OCI-M2 (cell line): ENCODE measurements around the gene ELANE.
"Not testable (repeated sequence)": the region's sequence is repeated elsewhere in the genome, so short reads cannot be mapped to it uniquely, and the experiment has no call there.

Source experiments
- DNase-seq: peaks from one replicate; lab custom pipeline; 2025; ENCODE audit not compliant: unreplicated experiment; lab: John Stamatoyannopoulos, UW

Gene ELANE

DNA sequence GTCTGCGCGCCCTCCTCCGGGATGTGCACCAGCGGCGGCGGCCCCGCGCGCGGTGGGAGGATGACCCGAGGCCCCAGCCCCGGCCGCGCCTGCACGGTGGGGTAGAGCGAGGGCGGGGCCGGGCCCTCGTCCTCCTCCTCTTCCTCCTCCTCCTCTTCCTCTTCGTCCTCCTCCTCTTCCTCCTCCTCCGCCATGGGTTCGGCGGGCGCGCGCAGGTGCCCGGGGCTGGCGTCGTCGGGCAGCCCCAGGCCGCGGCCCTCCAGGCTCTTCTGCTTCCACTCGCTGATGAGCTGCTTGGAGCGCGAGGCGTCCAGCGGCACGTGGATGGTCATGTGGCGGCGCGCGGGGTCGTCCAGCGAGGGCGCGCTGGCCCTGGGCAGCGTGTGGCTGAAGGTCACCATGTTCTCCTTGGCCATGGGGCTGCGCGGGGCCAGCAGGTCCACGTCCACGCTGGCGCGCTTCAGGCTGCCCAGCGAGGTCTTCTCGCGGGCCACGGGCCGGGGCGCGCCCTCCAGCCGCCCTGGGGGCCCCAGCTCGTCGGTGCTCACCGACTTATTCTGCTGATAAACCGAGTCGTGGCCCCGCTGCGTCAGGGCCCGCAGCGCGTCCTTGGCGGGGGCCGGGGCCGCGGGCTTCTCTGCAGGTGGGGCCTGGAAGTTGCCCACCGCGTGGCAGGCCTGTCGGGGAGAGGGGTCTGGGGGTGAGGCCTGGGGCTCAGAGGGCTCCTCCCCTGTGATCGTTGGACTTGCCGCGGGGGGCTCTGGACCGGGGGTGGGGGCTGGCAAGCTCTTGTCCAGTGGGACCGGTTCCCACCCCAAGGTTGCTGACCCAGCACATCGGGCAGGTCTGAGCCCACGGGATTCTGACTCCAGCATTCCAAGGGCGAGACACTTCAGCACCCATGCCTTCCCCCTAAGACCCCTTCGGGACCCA is 38.6 kb upstream of the ELANE start:
- no peak for DNase-seq

DNA sequence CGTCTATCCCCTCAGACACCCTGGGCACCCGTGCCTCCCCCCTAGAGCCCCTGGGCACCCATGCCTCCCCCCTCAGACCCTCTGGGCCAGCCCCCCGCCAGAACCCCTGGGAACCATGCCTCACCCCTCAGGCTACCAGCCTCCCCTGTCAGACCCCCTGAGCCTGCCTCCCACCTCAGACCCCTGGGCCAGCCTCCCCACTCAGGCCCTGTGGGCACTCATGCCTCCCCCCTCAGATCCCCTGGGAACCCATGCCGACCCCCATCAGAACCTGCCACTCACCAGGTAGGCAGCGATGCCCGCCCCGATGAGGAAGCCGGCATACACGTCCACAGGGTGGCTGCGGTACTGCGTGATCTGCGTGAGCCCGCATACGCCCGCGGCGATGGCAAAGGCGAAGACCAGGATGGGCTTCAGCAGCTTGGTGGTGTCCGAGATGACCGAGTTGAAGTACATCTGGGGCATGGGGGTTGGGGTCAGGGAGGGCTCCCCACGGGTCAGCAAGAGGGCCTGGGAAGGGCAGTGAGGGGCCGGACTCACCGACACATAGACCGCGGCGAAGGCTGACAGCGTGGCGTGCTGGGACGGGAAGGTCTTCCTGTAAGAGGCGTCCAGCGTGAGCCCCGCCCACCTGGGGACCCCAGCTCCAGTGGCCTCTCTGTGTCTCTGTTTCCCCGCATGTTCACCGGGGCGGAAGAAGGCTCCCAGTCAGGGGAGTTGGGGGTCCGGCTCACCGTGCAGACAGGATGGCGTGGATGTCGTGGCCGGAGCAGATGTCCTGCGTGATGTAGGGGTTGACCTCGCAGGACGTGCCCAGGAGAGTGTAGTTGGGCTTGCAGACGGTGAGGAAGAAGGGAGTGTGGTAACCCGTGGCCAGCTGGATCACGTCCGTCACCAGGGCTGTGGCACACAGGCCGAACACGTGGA is 37.7 kb upstream of the ELANE start:
- no peak for DNase-seq

DNA sequence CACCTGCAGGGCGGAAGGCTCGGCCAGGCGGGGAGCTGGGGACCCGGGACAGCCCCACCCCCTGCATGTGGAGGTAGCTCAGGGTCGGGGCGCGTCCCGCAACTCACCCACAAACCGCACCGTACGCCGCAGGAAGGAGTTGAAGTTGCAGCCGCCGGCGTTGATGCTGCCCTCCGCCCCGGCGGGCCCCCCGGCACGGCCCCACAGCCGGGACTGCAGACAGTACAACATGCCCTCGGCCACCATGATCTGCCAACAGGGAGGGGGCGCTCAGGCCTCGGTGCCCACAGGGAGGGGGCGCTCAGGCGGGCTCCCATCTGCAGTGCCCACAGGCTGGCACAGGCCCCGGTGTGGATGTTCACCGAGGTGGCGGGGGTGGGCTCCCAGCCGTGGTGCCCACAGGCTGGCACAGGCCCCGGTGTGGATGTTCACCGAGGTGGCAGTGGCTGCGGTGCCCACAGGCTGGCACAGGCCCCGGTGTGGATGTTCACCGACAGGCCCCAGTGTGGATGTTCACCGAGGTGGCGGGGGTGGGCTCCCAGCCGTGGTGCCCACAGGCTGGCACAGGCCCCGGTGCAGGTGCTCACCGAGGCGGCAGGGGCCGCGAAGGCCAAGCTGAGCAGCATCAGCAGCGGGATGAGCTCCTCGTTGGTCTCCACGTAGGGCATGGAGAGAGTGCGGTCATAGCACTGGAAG is 36.9 kb upstream of the ELANE start:
- no peak for DNase-seq

DNA sequence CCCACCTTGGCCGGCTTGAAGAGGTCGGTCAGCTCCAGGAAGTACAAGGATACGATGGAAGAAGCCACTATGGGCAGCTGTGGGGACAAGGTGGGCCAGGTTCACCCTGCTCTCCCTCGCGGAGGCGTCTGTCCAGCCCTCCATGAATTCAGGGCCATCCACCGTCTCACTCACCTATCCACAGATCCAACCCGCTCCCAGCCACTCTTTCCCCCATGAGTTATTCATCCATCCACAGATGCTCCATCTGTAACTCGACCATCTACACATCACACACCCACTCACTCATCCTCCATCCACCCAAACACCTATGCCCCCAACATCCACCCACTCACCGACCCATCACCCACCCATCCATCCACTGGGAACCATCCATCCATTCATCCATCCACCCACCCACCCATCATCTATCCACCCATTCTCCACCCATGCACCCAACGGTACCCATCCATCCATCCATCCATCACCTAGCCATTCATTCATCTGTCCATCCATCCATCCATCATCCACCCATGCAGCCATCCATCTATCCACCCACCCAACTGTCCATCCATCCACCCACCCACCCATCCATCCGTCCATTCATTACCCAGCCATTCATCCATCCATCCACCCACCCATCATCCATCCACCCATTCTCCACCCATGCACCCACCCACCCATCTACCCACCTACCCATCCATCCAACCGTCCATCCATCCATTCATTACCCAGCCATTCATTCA is 36.2 kb upstream of the ELANE start:
- DNase-seq = no peak

DNA sequence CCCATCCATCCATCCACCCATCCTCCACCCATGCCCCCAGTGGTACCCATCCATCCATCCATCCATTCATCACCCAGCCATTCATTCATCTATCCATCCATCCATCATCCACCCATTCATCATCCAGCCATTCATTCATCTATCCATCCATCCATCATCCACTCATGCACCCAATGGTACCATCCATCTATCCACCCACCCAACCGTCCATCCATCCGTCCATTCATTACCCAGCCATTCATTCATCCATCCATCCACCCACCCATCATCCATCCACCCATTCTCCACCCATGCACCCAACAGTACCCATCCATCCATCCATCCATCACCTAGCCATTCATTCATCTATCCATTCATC is 35.6 kb upstream of the ELANE start:
- no peak for DNase-seq

DNA sequence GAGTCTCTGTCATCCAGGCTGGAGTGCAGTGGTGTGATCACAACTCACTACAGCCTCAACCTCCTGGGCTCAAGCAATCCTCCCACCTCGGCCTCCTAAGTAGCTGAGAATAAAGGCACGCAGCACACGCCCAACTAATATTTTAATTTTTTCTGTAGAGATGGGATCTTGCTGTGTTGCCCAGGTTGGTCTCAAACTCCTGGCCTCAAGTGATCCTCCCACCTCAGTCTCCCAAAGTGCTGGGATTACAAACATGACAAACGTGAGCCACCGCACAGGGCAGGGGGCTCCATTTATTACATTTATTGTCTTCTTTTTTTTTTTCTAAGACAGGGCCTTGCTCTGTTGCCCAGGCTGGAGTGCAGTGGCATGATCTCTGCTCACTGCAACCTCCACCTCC is 31.9 kb upstream of the ELANE start:
- not testable (repeated sequence) for DNase-seq

DNA sequence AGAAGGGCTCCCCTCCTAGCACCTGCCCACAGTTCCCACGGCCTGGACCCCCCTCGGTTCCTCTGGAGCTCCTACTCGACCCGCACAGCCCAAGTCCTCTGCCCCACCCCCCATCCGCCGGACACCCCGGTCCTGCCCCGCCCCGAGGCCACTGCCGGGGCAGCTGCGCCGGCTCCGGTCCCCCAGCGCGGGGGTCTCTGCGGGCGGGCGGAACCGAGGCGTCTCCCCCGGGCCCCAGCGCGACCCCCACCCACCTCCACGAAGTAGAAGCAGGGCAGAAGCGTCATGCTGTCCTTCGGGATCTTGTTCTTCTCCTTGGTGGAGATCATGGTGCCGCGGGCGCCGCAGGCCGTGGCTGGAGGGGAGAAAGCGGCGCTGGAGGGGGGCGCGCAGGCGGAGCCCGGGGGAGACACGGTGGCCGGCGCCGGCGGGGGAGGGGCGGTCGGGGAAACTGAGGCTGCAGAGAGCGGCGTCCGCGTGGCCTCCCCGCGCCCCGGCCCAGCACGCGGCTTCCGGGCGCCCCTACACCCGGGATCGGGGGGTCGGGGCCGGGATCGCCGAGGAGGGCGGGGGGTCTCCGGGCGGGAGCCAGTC is 30.8 kb upstream of the ELANE start:
- no peak for DNase-seq

DNA sequence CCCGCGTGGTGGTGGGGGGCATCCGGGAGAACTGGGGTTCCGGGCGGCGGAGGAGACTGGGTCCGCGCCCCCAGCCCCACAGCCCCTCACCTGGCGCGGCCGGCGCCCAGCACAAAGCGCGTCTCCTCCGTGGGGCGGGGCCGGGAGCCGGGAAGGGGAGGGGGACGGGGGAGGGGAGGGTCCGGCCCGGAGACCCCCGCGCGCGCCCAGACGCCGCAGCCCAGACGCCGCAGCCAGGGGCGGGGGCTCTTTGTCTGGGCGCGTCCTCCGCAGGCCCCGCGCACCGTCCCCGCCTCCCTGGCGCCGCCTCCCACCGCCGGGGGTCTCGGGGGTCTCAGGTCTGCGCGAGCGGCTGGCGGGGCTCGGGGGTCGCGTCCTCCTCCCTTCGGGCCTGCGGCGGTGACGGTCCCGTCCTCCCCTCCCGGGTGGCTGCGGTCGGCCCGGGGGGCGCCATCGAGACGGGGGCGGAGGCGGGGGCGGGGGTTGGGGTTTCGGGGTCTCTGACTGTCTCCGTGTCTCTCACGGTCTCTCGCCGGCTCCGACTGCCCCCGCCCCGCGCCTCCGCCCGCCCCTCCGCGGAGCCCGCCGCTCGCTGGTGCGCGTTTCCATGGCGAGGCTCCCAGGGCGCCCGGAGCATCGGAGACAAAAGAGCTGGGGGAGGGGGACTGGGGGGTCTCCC is 30.1 kb upstream of the ELANE start, which contains the start of gene PLPPR3:
TSS of gene PLPPR3 (minus strand) at position 131 of the 679 bp plus-strand sequence. CDS start 396 bp downstream, outside the sequence.
- DNase-seq = no peak

DNA sequence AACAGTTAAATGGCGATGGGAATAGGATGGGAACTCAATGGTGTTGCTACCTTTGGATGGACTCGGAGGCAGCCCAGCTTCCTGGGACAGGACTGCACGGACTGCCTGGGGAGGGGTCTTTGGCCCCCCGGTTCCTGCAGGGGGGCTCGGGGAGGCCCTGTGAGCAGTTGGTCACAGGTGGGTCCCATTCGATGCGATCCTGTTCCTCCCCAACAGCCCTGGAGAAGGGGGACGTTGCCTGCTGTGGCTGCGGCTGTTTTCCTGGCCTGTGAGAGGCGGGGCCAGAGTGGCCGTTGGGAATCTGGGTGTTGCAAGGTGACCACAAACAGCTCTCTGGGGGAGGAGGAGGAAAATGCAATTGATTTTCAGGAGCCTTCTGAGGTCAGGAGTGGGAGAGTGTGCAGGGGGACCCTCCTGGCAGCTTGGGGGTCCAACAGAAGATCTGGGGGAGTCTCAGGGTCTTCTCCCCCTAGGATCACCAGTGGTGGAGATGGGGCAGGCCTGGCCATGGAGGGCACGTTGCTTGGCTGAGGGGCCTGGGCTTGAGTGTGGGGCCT is 28.5 kb upstream of the ELANE start:
- DNase-seq = no peak

DNA sequence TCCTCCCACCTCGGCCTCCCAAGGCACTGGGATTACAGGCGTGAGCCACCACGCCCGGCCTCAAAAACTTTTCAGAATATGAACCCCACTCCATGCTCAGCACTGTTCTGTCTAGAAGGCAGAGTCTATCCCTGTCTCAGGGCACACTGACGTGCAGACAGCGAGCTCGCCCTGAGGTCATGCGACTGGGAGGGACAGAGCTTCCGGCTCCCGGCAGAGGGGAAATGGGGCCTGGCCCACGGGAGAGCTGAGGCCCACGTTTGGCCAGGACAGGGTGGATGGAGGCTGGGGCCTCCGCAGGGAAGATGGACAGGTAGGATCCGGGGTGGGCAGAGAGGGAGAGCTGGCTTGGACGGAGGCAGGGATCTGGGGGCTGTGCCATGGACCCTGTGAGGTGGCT is 27.2 kb upstream of the ELANE start:
- DNase-seq = no peak

DNA sequence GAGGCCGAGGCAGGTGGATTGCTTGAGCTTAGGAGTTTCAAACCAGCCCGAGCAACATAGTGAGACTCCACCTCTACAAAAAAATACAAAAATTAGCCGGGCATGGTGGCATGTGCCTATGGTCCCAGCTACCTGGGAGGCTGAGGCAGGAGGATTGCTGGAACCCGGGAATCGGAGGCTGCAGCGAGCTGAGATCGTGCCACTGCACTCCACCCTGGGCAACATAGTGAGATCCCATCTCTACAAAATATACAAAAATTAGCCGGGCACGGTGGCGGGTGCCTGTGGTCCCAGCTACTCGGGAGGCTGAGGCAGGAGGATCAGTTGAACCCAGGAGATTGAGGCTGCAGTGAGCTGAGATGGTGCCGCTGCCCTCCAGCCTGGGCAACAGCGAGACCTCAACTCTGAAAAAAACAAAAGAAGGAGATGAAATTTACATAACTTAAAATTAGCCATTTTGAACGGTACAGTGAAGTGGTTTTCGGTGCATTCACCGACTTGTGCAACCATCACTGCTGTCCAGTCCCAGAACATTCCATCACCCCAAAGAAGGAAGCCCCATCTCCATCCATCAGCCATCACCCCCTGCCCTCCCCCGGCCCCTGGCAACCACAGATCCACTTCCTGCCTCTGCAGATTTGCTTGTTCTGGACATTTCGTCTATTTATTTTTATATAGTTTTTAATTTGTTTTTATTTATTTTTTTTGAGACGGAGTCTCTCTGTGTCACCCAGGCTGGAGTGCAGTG is 26.0 kb upstream of the ELANE start:
- DNase-seq = no peak

DNA sequence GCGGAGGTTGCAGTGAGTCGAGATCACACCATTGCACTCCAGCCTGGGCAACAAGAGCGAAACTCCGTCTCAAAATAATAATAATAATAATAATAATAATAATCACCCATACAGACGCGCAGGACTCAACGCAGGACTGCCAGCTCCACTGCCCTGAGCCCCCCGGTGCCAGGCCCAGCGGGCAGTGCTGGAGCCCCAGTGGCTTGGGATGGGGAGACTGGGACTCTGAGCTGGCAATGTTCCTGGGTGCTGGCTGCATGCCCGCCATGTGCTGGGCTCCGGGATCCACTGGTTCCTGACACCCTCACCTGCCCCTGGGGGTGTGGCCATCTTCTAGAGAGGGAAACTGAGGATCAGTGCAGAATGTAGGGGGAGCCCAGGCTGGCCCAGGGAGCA is 24.8 kb upstream of the ELANE start:
- DNase-seq = no peak

DNA sequence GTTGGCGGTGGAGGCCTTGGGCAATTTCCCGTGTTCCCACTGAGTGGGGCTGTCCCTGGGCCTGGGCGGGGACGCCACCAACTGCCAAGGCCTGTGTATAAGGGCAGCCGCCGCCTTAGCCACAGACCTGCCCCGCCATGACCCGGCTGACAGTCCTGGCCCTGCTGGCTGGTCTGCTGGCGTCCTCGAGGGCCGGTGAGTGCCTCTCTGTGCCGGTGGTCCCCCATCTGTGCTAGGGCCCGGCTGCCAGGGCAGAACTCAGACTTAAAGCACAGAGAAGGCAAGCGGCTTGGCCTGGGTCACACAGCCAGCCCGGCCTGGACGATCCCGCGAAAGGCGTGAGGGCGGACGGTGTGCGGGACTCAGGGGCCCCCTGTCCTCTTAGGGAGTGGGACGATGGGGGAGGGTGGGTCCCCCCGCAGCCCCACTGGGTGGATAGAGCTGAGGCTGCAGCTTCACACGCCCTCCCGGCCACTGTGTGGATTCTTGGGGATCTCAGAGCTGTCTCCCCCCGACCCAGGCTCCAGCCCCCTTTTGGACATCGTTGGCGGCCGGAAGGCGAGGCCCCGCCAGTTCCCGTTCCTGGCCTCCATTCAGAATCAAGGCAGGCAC is 24.3 kb upstream of the ELANE start, which contains the start of gene AZU1:
TSS of gene AZU1 (plus strand) at position 128 of the 612 bp plus-strand sequence. CDS start at position 138, 10 bp downstream.
- DNase-seq = no peak

DNA sequence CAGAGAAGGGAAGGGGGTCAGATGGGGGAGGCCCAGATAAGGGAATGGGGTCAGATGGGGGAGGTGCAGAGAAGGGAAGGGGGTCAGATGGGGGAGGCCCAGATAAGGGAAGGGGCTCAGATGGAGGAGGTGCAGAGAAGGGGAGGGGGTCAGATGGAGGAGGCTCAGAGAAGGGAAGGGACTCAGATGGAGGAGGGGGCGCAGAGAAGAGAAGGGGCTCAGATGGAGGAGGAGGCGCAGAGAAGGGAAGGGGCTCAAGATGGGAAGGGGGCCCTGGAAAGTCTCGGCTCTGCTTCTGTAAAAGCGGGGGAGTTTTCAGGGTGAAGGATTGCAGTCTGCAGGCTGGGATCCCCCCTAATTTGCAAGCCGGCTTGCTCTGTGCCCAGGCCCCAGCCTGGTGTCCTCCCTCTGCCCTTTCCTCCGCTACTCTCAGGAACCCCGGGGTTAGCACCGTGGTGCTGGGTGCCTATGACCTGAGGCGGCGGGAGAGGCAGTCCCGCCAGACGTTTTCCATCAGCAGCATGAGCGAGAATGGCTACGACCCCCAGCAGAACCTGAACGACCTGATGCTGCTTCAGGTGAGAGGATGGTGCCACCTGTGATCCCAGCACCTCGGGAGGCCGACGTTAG is 22.9 kb upstream of the ELANE start:
- no peak for DNase-seq

DNA sequence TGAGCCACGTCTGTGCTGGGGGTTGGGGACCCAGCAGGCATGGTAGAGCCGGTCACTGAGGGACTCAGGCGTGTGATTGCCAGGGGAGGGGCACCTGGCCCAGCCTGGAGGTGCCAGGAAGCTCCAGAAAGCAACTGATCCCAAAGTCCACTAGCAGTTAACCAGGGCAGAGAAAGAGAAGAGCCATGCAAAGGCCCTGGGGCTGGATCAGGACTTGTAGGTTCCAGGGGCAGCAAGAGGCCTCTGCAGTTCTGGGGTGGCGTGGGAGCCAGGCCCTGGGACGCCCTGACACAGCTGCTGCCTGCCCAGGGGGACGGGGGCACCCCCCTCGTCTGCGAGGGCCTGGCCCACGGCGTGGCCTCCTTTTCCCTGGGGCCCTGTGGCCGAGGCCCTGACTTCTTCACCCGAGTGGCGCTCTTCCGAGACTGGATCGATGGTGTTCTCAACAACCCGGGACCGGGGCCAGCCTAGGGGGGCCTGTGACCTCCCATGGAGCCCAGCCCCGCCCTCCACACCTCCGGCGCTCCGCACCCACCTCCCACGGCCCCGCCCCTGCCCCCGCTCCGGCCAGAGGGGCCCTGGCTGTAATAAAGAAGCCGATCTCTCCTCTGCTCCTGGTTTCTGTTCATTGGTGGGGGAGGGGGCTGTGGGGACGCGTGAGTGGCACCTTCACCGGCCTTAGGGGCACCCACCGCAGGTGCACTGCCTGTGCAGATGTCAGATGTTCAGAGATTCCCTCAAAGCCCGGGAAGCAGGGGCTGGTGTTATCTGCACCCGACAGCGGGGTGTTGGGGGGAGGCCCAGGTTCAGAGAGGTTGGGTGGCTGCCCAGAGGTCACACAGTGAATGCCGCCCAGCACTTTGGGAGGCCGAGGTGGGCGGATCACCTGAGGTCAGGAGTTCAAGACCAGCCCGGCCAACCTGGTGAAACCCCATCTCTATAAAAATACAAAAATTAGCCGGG is 20.4 kb upstream of the ELANE start:
- DNase-seq = no peak

DNA sequence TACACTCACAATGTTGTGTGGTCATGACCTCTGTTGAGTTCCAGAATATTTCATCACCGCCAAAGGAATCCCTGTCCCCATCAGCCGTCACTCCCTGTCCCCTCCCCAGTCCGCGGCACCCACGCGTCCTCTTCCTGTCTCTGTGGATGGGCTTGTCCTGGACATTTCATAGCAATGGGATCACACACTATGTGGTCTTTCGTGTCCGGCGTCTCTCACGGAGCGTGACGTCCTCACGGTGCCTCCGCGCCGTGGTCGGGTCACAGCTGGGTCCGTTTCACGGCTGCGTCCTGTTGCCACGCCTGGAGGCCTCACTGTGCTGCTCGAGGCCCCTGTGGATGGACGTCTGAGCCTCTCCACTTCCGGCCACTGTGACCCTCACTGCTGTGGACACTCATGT is 17.9 kb upstream of the ELANE start:
- no peak for DNase-seq
